T-cell (primary cell): ENCODE data around the gene LARGE1. TPM values are rescaled to one million over a fixed set of nuclear protein-coding genes. Genes with fewer than 3 reads are reported as not detected.

Source experiments
- ATAC-seq, 4 experiments: fragments of 200-7000 bp in 3 of 4; fragments of 150-1000 bp in 1 of 4; cut with Tn5 transposase; replicated peaks in 1 of 4; 1 replicate in 3 of 4; 2 replicates in 1 of 4; pipeline ENCODE4 v1.10.0; 2021; ENCODE audit warnings: moderate library complexity in 3 of 4, mild to moderate bottlenecking in 2 of 4, moderate number of reproducible peaks in 1 of 4
- CTCF ChIA-PET, 2 donors: fragments of 300-600 bp; sonication (Branson Sonifier 250); formaldehyde crosslinking; loops; one replicate each; lab custom pipeline; 2022; ENCODE audit warnings: antibody characterized with exemption in 2 of 2; lab: Charles Lee
- POLR2A ChIA-PET, 2 donors: fragments of 300-600 bp; sonication (Branson Sonifier 250); formaldehyde crosslinking; loops; one replicate each; lab custom pipeline; 2022; ENCODE audit warnings: antibody characterized with exemption in 2 of 2; lab: Charles Lee
- DNase-seq, 35 experiments: peaks; one replicate each; pipeline versions ENCODE4 v3.0.0 to v3.0.0-alpha.2; 2013 to 2023
- H3K27ac ChIP-seq: one replicate; pipeline ENCODE4 v1.5.1; 2013; ENCODE audit warnings: low read length
- H3K27me3 ChIP-seq, 2 experiments: replicated peaks in 1 of 2; 1 replicate in 1 of 2; 2 replicates in 1 of 2; pipeline versions ENCODE4 v1.6.1 to v1.7.0; 2013; ENCODE audit warnings: low read length in 1 of 2, mixed read lengths in 1 of 2; ENCODE audit not compliant: control insufficient read depth in 2 of 2, insufficient read depth in 2 of 2; ENCODE audit errors: extremely low read depth in 1 of 2
- H3K36me3 ChIP-seq, 2 donors: 1 replicate in 1 of 2; 2 replicates in 1 of 2; pipeline versions ENCODE4 v1.6.1 to v1.7.0; 2013; ENCODE audit warnings: low read length in 1 of 2; ENCODE audit not compliant: control insufficient read depth in 2 of 2, insufficient read depth in 1 of 2; ENCODE audit errors: extremely low read depth in 1 of 2
- H3K4me1 ChIP-seq, 2 experiments: 1 replicate in 1 of 2; 2 replicates in 1 of 2; pipeline versions ENCODE4 v1.6.1 to v1.7.0; 2013; ENCODE audit warnings: low read length in 2 of 2, mixed read lengths in 1 of 2; ENCODE audit not compliant: insufficient read depth in 2 of 2, control insufficient read depth in 1 of 2; ENCODE audit errors: extremely low read depth in 1 of 2
- H3K4me3 ChIP-seq, 2 donors: 1 replicate in 1 of 2; 2 replicates in 1 of 2; pipeline versions ENCODE4 v1.5.1 to v1.7.0; 2013; ENCODE audit warnings: mild to moderate bottlenecking in 2 of 2, low read length in 1 of 2, moderate library complexity in 1 of 2; ENCODE audit not compliant: control insufficient read depth in 1 of 2; ENCODE audit errors: extremely low read depth in 1 of 2
- H3K9me3 ChIP-seq: 2 replicates; pipeline ENCODE4 v1.7.0; 2013
- H3K27ac Mint-ChIP-seq, 2 donors: one replicate each; pipeline ENCODE4 v1.8.0; 2020 to 2021; ENCODE audit warnings: mild to moderate bottlenecking in 2 of 2, mixed read lengths in 2 of 2
- H3K27me3 Mint-ChIP-seq, 2 donors: one replicate each; pipeline ENCODE4 v1.8.0; 2021 to 2022; ENCODE audit warnings: mixed read lengths in 2 of 2
- H3K36me3 Mint-ChIP-seq: one replicate; pipeline ENCODE4 v1.8.0; 2021; ENCODE audit warnings: mixed read lengths
- H3K4me1 Mint-ChIP-seq, 3 donors: one replicate each; pipeline ENCODE4 v1.8.0; 2020 to 2022; ENCODE audit warnings: mixed read lengths in 3 of 3, mild to moderate bottlenecking in 1 of 3
- H3K4me3 Mint-ChIP-seq, 3 donors: one replicate each; pipeline ENCODE4 v1.8.0; 2020 to 2022; ENCODE audit warnings: mild to moderate bottlenecking in 3 of 3, mixed read lengths in 3 of 3, moderate library complexity in 3 of 3
- H3K9me3 Mint-ChIP-seq, 3 donors: one replicate each; pipeline ENCODE4 v1.8.0; 2020 to 2022; ENCODE audit warnings: mixed read lengths in 3 of 3
- WGBS: methylation state at CpG from one replicate; pipeline ENCODE4 v1.1.5; 2013; ENCODE audit warnings: missing lambda C conversion rate; ENCODE audit not compliant: insufficient coverage; 5-methylcytosine and 5-hydroxymethylcytosine counted together
- total RNA-seq, 35 experiments: library from RNA in 6 of 35; stranded (reverse) in 6 of 35; fragments of 120-200 nt in 1 of 35; gene quantifications; one replicate each; pipeline versions ENCODE4 v1.2.1 to v1.2.4 and lab custom pipeline; 2013 to 2026

LARGE1 gene
- total RNA-seq, 5 donors from 2014 or later (not counting 1 experiment from before 2014, with no cell fraction given), result 0.53 to 6.1 (median 3.0) TPM

DNA sequence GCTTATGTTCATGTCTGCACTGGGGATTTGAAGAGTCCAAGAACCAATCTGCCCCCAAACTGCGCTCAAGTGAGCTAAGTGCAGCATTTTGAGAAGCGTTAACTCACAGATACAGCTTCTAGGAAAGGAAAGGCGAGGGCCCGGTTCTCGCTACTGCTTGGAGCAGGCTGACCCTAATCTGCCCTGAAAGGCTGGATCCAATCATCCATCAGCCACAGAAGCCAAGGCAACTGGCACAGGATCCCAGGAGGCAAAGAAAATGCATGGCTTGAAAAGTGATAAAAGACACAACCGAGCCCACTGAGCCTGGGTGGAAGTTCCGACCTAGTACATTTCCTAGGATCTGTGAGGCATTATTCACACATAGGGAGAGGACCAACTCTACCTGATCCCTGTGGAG is 174.8 kb downstream of the LARGE1 start:
- WGBS, result 87% methylated on average over 7 of the region's 7 CpGs
- Mint-ChIP-seq H3K9me3 (peaks cover 4 to 15% (median 7%) of the 10 kb centered on the region in 3 donors), H3K27me3 (no peaks in the 10 kb centered on the region), H3K27ac (no peak overlapping the region), H3K4me1 (no peaks in the 10 kb centered on the region), H3K4me3 (no peak overlapping the region), H3K36me3 (no peaks in the 10 kb centered on the region)
- DNase-seq (no peak), ATAC-seq (no peak)
- Histone ChIP-seq H3K9me3 (no peaks in the 10 kb centered on the region), H3K27ac (no peak overlapping the region), H3K4me3 (no peak overlapping the region), H3K4me1 (no peaks in the 10 kb centered on the region), H3K27me3 (no peaks in the 10 kb centered on the region), H3K36me3 (no peaks in the 10 kb centered on the region)
- ChIA-PET POLR2A (no interaction called here), CTCF (no interaction called here)

- Histone ChIP-seq H3K9me3 (no peaks in the 10 kb centered on the region), H3K27ac (no peak overlapping the region), H3K27me3 (no peaks in the 10 kb centered on the region), H3K4me1 (no peaks in the 10 kb centered on the region), H3K36me3 (no peaks in the 10 kb centered on the region), H3K4me3 (no peak overlapping the region)
- Mint-ChIP-seq H3K9me3 (peaks cover 4 to 15% (median 8%) of the 10 kb centered on the region in 3 donors), H3K36me3 (no peaks in the 10 kb centered on the region), H3K4me3 (no peak overlapping the region), H3K4me1 (no peaks in the 10 kb centered on the region), H3K27me3 (no peaks in the 10 kb centered on the region), H3K27ac (no peak overlapping the region)
- DNase-seq, result no peak
- ChIA-PET POLR2A (no interaction called here), CTCF (no interaction called here)
- no peak for ATAC-seq
- WGBS, result 89% methylated on average over 2 of the region's 5 CpGs
These were observed 176.5 kb downstream of the LARGE1 start for GRCh38 chr22:33743756-33744155.

DNA sequence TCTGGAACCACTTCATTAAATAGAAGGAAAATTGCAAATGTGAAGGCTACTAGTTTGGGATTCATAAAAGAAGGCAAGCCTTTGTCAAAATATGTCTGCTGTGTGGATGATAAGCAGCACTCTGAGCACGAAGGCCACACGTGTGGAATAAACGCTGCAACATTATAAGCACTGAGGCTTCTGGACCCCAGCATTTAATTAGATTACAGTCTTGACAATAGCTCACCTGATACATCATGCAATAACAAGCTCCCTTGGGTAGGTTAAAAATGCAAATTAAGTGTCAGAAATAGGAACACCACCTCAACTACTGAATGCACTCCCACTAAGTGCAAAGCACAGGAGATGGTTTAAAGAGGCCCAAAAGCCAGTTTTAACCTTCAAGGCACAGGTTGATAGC is 179.3 kb downstream of the LARGE1 start:
- Mint-ChIP-seq H3K27me3 (no peaks in the 10 kb centered on the region), H3K4me1 (no peaks in the 10 kb centered on the region), H3K36me3 (no peaks in the 10 kb centered on the region), H3K9me3 (peaks cover 4 to 12% (median 4%) of the 10 kb centered on the region in 3 donors), H3K27ac (no peak overlapping the region), H3K4me3 (no peak overlapping the region)
- H3K27ac ChIP-seq, result no peak overlapping the region
- DNase-seq, result no peak
- CTCF ChIA-PET, result no interaction called here
- no peaks in the 10 kb centered on the region for H3K9me3 ChIP-seq
- ATAC-seq, result no peak
- H3K36me3 ChIP-seq, result no peaks in the 10 kb centered on the region
- no peak overlapping the region for H3K4me3 ChIP-seq
- no peaks in the 10 kb centered on the region for H3K27me3 ChIP-seq
- H3K4me1 ChIP-seq, result no peaks in the 10 kb centered on the region
- POLR2A ChIA-PET, result no interaction called here
- no CpG with 5 or more reads among the region's 3 CpGs for WGBS

DNA sequence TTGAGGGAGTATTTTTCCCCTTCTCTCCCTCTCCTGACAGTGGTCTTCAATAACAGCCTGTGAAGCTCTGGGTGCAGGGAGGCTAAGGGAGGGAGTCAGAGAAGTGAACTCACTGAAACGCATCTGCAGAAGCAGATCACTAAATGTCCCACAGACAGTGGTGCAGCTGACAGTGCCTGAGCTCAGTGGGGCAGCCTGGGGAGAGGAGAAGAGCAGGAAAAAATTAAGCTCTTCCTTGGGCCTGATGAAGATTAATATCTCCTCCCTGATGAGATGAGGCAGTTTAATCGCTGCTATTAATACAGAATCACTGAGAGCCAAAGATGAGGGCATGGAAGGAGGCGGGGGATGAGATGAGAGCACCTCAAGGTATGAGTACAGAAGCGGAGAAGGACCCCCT is 180.8 kb downstream of the LARGE1 start:
- Mint-ChIP-seq H3K4me1 (no peaks in the 10 kb centered on the region), H3K4me3 (no peak overlapping the region), H3K27ac (no peak overlapping the region), H3K36me3 (no peaks in the 10 kb centered on the region), H3K27me3 (no peaks in the 10 kb centered on the region), H3K9me3 (peaks cover 4 to 15% (median 4%) of the 10 kb centered on the region in 3 donors)
- DNase-seq, result no peak
- WGBS, result 77% methylated on average over 3 of the region's 4 CpGs
- Histone ChIP-seq H3K9me3 (no peaks in the 10 kb centered on the region), H3K27me3 (no peaks in the 10 kb centered on the region), H3K36me3 (no peaks in the 10 kb centered on the region), H3K4me3 (no peak overlapping the region), H3K4me1 (no peaks in the 10 kb centered on the region), H3K27ac (no peak overlapping the region)
- ATAC-seq, result no peak
- CTCF ChIA-PET, result no interaction called here
- POLR2A ChIA-PET, result no interaction called here

GRCh38 chr22:33737662-33738061 is 182.6 kb downstream of the LARGE1 start:
- DNase-seq (no peak), ATAC-seq (no peak)
- WGBS, result no CpG with 5 or more reads among the region's 3 CpGs
- Histone ChIP-seq H3K27me3 (no peaks in the 10 kb centered on the region), H3K4me3 (no peak overlapping the region), H3K27ac (no peak overlapping the region), H3K36me3 (no peaks in the 10 kb centered on the region), H3K9me3 (no peaks in the 10 kb centered on the region), H3K4me1 (no peaks in the 10 kb centered on the region)
- no peaks in the 10 kb centered on the region for H3K4me1 Mint-ChIP-seq
- no peak overlapping the region for H3K4me3 Mint-ChIP-seq
- H3K27ac Mint-ChIP-seq, result no peak overlapping the region
- ChIA-PET CTCF (no interaction called here), POLR2A (no interaction called here)
- no peaks in the 10 kb centered on the region for H3K27me3 Mint-ChIP-seq
- peaks cover 0 to 6% (median 4%) of the 10 kb centered on the region in 3 donors for H3K9me3 Mint-ChIP-seq
- H3K36me3 Mint-ChIP-seq, result no peaks in the 10 kb centered on the region

DNA sequence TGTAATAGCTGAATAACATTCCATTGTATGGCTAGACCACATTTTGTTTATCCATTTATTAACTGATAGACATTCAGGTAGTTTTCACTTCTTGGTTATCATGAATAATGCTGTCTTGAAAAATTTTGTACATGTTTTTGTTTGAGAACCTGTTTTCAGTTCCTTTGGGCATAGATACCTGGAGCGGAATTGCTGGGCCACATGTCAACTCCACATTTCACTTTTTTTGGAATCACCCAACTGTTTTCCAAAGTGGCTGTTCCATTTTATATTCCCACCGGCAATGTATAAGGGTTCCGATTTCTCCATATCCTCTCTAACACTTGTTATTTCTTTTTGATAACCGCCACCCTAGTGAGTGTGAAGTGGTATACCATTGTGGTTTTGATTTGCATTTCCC is 184.3 kb downstream of the LARGE1 start:
- Histone ChIP-seq H3K27ac (no peak overlapping the region), H3K4me1 (no peaks in the 10 kb centered on the region), H3K36me3 (no peaks in the 10 kb centered on the region), H3K4me3 (no peak overlapping the region), H3K9me3 (no peaks in the 10 kb centered on the region), H3K27me3 (no peaks in the 10 kb centered on the region)
- no peaks in the 10 kb centered on the region for H3K36me3 Mint-ChIP-seq
- H3K27ac Mint-ChIP-seq, result no peak overlapping the region
- POLR2A ChIA-PET, result no interaction called here
- peaks cover 6 to 10% (median 9%) of the 10 kb centered on the region in 3 donors for H3K9me3 Mint-ChIP-seq
- DNase-seq, result no peak
- WGBS, result no CpG with 5 or more reads among the region's 4 CpGs
- CTCF ChIA-PET, result no interaction called here
- H3K4me1 Mint-ChIP-seq, result no peaks in the 10 kb centered on the region
- H3K27me3 Mint-ChIP-seq, result no peaks in the 10 kb centered on the region
- H3K4me3 Mint-ChIP-seq, result no peak overlapping the region
- no peak for ATAC-seq

- Histone ChIP-seq H3K36me3 (no peaks in the 10 kb centered on the region), H3K4me3 (no peak overlapping the region), H3K4me1 (no peaks in the 10 kb centered on the region), H3K27ac (no peak overlapping the region), H3K27me3 (peaks cover 0 to 2% of the 10 kb centered on the region in 2 experiments), H3K9me3 (no peaks in the 10 kb centered on the region)
- Mint-ChIP-seq H3K36me3 (no peaks in the 10 kb centered on the region), H3K27ac (no peak overlapping the region), H3K27me3 (no peaks in the 10 kb centered on the region), H3K4me3 (no peak overlapping the region), H3K9me3 (peaks cover 6 to 14% (median 9%) of the 10 kb centered on the region in 3 donors), H3K4me1 (no peaks in the 10 kb centered on the region)
- WGBS, result no CpG with 5 or more reads among the region's 2 CpGs
- DNase-seq (no peak), ATAC-seq (no peak)
- POLR2A ChIA-PET, result no interaction called here
- CTCF ChIA-PET, result no interaction called here
These were observed 191.4 kb downstream of the LARGE1 start for GRCh38 chr22:33728847-33729246.
